ENCODE data around the gene FAIM.
"Not testable (repeated sequence)": the region's sequence is repeated elsewhere in the genome, so short reads cannot be mapped to it uniquely, and the experiment has no call there.

The FAIM gene

GRCh38 chr3:138608322-138609135 lies at the start of gene FAIM:
Gene FAIM (plus strand): TSS chr3:138608771. CDS start chr3:138619727, 10,956 bp downstream.
- DNase-seq (ENCODE audit: low read depth): peak; percentile 38

DNA sequence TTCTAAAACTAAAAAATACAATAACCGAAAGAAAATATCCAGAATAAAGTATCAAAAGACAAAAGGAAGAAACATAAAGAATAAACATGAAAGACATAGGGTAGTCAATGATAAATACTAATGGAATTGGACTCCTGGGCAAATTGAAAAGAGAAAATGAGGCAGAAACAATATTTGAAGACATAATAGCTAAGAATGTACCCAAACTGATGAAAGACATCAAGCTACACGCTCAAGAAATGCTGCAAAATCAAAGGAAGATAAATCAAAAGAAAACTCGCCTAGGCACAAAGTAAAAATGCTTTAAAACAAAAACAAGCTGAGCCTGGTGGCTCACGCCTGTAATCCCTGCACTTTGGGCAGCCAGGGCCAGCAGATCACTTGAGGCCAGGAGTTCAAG lies 49.4 kb upstream of the FAIM start:
- DNase-seq (ENCODE audit: low read depth): no peak

- DNase-seq (ENCODE audit: low read depth): no peak
Observed at GRCh38 chr3:138560501-138560900, 48.1 kb upstream of the FAIM start.

GRCh38 chr3:138562902-138563301 lies 45.7 kb upstream of the FAIM start:
- not testable (repeated sequence) for DNase-seq (ENCODE audit: low read depth)

DNA sequence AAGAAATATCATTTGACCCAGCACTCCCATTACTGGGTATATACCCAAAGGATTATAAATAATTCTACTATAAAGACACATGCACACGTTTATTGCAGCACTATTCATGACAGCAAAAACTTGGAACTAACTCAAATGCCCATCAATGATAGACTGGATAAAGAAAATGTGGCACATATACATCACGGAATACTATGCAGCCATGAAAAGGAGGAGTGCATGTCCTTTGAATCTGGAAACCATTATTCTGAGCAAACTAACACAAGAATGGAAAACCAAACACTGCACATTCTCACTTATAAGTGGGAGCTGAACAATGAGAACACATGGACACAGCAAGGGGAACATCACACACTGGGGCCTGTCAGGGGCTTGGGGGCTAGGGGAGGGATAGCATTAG lies 42.3 kb upstream of the FAIM start:
- DNase-seq (ENCODE audit: low read depth): not testable (repeated sequence)

DNA sequence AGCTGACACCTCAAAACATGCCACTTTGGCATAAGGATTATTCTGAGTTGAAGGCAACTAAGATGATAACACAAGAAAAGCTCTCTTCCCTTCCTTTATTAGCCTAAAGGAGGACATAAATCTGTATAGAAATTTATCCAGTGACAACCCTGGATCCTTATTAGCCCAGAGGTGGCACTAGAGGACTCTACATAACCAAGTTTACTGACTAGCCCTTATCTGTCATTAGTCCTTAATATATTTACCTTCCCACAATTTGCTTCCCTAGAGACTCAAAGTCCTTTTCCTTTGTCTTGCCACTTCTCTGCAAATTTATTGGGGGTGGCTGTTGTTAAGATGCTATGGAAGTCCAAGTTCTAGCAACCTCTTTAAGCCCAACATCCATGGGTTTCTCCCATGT lies 41.2 kb upstream of the FAIM start:
- DNase-seq (ENCODE audit: low read depth): no peak

DNA sequence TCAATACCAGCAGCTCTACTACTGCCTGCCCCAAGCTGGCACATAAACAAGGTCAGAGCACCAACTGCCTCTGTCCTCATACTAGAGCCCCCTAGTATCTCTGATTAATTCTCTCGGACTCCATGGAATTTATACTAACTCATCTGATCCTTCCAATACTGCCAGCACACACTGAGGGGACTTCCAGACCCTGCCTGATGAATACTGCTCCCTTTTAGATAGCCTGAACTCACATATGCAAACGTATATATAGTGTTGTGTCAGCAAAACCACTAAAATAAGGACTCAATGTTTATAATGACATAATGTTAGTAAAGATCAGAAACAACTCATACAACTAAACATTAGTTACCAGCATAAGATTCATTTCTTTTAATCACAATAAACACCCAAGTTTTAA lies 39.5 kb upstream of the FAIM start:
- DNase-seq (ENCODE audit: low read depth): no peak

GRCh38 chr3:138569624-138570023 lies 38.9 kb upstream of the FAIM start:
- DNase-seq (ENCODE audit: low read depth): not testable (repeated sequence)

- no peak for DNase-seq (ENCODE audit: low read depth)
Observed at GRCh38 chr3:138573138-138573537, 35.4 kb upstream of the FAIM start.

DNA sequence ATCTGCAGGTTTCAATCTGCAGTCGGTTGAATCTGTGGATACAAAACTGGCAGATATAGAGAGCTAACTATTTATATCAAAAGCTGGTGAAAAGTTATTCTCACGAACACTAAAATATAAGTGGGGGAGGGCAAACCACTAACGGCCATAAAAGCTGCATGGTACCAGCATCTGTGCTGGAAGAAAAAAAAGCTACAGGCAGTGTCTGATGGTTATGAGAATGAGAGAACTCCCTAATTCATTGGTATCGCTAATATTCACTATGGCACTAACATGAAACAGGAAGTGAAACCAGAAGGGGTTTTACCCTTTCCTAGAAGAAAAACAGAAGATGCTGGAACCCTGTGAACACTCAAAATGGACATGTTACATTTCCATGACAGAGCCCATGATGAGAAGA lies 30.4 kb upstream of the FAIM start:
- no peak for DNase-seq (ENCODE audit: low read depth)

GRCh38 chr3:138578961-138579574 lies 29.5 kb upstream of the FAIM start:
- no peak for DNase-seq (ENCODE audit: low read depth)

GRCh38 chr3:138587374-138587773 lies 21.2 kb upstream of the FAIM start:
- DNase-seq (ENCODE audit: low read depth): no peak

- DNase-seq (ENCODE audit: low read depth): no peak
Observed at GRCh38 chr3:138588445-138588844, 20.1 kb upstream of the FAIM start.

- no peak for DNase-seq (ENCODE audit: low read depth)
Observed at GRCh38 chr3:138591392-138591791, 17.2 kb upstream of the FAIM start.

DNA sequence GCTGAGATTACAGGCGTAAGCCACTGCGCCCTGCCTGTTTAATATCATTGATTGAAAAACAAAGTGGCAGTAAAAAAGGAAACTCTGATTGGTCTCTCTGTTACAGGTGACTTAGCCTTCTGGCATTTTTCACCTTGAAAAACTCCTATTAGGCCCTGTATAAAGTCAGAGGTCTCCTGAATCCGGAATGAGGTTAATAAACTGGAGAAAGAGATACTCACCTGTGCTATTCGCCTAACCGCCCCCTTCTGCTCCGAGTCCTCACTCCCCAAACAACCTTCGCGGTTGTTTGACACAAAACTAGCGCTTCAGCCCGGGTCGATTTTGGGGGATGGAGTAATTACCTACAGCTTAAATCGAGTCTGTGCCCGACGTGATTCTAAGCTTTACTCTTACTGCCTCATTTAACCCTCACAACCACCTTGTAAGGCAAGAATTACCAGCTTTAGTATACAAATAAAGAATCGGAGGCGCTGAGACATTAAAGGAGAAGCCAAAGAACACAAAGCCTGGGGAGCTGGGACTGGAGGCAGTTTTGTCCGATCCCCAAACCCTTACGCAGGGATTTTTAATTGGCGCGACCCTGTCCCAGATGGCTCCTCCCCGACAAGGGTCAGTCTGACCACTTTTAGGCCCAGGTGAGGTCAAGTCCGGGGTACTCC lies 15.0 kb upstream of the FAIM start:
- DNase-seq (ENCODE audit: low read depth): no peak

DNA sequence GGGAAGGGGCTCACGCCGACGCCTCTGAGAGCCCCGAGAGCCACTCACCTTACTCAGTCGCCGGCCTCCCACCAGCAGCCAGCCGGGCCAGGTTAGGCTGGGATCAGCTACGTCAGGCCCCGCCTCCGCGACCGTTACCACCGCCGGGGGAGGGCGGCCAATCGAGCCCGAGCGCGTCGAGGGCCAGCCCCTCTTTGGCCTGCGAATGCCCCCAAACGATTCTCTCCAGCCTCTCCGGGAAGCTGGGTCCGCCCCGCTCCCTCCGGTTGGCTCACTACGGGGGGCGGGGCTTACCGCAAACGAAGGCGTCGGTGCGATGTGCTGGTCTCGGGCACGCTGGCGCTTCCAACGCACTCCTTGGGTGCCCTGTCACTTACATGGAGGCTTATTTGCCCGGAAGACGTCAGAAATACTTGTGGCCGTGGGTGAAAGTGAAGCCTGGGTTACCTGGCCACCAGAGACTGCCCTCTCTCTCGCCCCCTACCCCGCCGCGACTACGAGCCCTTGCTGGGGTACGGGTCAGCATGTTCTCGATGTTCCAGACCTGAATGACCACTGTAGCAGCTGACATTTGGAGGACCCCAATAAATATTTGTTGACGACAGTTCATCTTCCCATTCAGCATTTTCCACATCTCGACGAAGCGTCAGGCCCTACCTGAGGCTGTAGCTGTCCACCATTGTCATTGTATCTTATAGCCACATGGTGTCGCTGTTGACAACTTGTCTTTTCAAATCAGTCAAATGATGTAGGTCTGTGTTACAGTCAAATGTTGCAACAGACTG lies 14.2 kb upstream of the FAIM start, which contains the start of gene CEP70:
Gene CEP70 (minus strand): TSS at position 111 of the 785 bp plus-strand sequence. CDS start 21,333 bp downstream, outside the sequence.
- DNase-seq (ENCODE audit: low read depth): peak; percentile 75

- no peak for DNase-seq (ENCODE audit: low read depth)
Observed at GRCh38 chr3:138594935-138595610, 13.5 kb upstream of the FAIM start.

GRCh38 chr3:138597186-138597976 lies 11.2 kb upstream of the FAIM start:
- not testable (repeated sequence) for DNase-seq (ENCODE audit: low read depth)

GRCh38 chr3:138598534-138598933 lies 10.0 kb upstream of the FAIM start:
- no peak for DNase-seq (ENCODE audit: low read depth)

DNA sequence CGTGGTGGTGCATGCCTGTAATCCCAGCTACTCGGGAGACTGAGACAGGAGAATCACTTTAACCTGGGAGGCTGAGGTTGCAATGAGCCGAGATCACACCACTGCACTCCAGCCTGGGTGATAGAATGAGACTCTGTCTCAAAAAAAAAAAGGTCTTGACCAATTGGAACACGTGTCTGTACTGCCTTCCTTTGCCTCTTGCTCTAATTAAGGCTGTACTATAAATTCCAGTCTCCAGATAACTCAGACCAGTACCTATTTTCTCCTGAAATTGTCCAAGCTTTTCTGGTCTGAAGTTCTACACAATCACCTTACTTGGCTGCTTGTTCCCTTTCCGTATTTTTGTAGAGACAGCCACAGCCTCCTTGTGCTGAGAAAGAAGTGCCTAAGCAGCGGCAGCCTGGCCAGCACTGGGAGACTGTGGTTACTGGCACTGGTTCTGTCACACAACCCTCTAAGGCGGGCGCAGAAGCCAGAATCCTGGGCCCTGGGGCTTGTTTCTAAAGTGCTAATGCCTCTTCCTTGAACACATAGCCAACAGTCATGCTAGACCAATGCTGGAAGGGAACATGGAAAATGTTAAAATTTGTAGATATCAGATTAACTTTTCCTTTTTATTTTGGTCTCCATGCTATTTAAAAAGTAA lies 8.3 kb upstream of the FAIM start:
- no peak for DNase-seq (ENCODE audit: low read depth)

Measured in stimulated activated CD8-positive, alpha-beta memory T cell treated with anti-CD3 and anti-CD28 coated beads, Interleukin-7, amount 100 ng/mL, for 24 hours (primary cell).